Parathyroid adenoma (tissue), 2 donors: Measurements from ENCODE around the gene GTSF1L.

Experiments used
- H2AFZ ChIP-seq: fragments of 300-600 bp; sonication (generic); one replicate; pipeline ENCODE4 v1.7.0; 2017; ENCODE audit warnings: antibody characterized with exemption, mild to moderate bottlenecking
- H3K27ac ChIP-seq: fragments of 300-600 bp; sonication (generic); one replicate; pipeline ENCODE4 v1.7.0; 2017
- H3K27me3 ChIP-seq: fragments of 300-600 bp; sonication (generic); one replicate; pipeline ENCODE4 v1.7.0; 2017; ENCODE audit warnings: low read length; ENCODE audit not compliant: control insufficient read depth, insufficient read depth
- H3K36me3 ChIP-seq: fragments of 300-600 bp; sonication (generic); one replicate; pipeline ENCODE4 v1.7.0; 2017; ENCODE audit warnings: low read length; ENCODE audit not compliant: control insufficient read depth, insufficient read depth
- H3K4me1 ChIP-seq: fragments of 300-600 bp; sonication (generic); one replicate; pipeline ENCODE4 v1.7.0; 2017; ENCODE audit warnings: control low read depth
- H3K4me2 ChIP-seq: fragments of 300-600 bp; sonication (generic); one replicate; pipeline ENCODE4 v1.7.0; 2017; ENCODE audit warnings: low read length
- H3K4me3 ChIP-seq: fragments of 300-600 bp; sonication (generic); one replicate; pipeline ENCODE4 v1.7.0; 2017; ENCODE audit warnings: low read depth, low read length
- H3K79me2 ChIP-seq: fragments of 300-600 bp; sonication (generic); one replicate; pipeline ENCODE4 v1.7.0; 2017; ENCODE audit warnings: control low read depth
- H3K9ac ChIP-seq: fragments of 300-600 bp; sonication (generic); one replicate; pipeline ENCODE4 v1.7.0; 2017; ENCODE audit warnings: mild to moderate bottlenecking
- H3K9me3 ChIP-seq: fragments of 300-600 bp; sonication (generic); one replicate; pipeline ENCODE4 v1.7.0; 2017; ENCODE audit warnings: low read length; ENCODE audit not compliant: control insufficient read depth
- TF ChIP-seq, protein P1 (sequence below): fragments of 300-600 bp; sonication (generic); IDR thresholded peaks from one replicate; pipeline ENCODE4 v1.7.0; 2017; ENCODE audit warnings: antibody characterized with exemption, mild to moderate bottlenecking
- donor health status: primary hyperparathyroidism.

The GTSF1L gene

DNA sequence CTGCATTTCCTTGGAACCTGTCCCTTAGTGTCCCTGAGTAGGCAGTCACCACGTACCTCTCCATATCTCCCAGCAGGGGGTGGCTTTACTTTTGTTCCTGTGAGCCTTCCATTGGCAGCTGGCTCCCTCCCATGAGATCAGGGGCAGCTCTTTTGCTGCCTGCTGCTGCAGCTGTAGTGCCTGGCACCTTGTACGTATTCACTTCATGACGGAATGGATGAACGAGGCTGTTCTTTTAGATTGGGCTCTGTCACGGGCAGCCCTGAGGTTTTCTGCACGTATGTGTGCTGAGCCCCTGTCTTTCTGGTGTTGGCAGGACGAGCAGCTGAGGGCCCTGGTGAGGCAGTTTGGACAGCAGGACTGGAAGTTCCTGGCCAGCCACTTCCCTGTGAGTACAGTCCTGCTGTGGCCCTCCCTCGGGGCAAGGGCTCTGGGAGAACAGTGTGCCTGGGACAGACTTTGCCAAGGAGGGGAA, 45.3 kb downstream of the GTSF1L start:
- no peak overlapping the region for H3K27ac ChIP-seq
- no peak overlapping the region for H3K4me2 ChIP-seq
- no peak overlapping the region for H2AFZ ChIP-seq
- no peak overlapping the region for H3K9ac ChIP-seq
- H3K9me3 ChIP-seq: no peaks in the 10 kb centered on the region
- no peaks in the 10 kb centered on the region for H3K27me3 ChIP-seq
- TF ChIP-seq, protein P1, sequence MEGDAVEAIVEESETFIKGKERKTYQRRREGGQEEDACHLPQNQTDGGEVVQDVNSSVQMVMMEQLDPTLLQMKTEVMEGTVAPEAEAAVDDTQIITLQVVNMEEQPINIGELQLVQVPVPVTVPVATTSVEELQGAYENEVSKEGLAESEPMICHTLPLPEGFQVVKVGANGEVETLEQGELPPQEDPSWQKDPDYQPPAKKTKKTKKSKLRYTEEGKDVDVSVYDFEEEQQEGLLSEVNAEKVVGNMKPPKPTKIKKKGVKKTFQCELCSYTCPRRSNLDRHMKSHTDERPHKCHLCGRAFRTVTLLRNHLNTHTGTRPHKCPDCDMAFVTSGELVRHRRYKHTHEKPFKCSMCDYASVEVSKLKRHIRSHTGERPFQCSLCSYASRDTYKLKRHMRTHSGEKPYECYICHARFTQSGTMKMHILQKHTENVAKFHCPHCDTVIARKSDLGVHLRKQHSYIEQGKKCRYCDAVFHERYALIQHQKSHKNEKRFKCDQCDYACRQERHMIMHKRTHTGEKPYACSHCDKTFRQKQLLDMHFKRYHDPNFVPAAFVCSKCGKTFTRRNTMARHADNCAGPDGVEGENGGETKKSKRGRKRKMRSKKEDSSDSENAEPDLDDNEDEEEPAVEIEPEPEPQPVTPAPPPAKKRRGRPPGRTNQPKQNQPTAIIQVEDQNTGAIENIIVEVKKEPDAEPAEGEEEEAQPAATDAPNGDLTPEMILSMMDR: no peak
- no peaks in the 10 kb centered on the region for H3K4me1 ChIP-seq
- no peaks in the 10 kb centered on the region for H3K36me3 ChIP-seq
- H3K4me3 ChIP-seq: no peak overlapping the region
- H3K79me2 ChIP-seq: no peaks in the 10 kb centered on the region

DNA sequence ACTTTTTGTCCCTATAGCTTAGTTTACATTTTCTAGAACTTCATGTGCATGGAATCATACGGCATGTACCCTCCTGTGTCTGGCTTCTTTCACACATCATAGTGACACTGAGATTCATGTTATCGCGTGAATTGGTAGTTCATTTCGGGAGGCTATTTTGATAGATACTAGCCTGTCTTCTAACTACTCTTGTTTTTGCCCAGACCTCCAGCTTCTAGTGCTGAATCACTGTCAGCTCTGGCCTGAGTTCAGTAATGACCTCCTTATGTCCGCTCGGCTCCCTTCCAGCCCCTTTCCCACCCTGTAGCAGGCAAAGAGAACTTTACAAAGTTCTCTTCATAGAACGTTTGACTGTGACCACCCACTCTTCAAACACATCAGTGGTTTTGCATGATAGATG, 45.8 kb downstream of the GTSF1L start:
- H3K4me1 ChIP-seq: no peaks in the 10 kb centered on the region
- H3K4me3 ChIP-seq: no peak overlapping the region
- H3K36me3 ChIP-seq: no peaks in the 10 kb centered on the region
- TF ChIP-seq, protein P1: no peak
- no peak overlapping the region for H3K4me2 ChIP-seq
- no peaks in the 10 kb centered on the region for H3K27me3 ChIP-seq
- H3K9me3 ChIP-seq: no peaks in the 10 kb centered on the region
- H3K27ac ChIP-seq: no peak overlapping the region
- no peak overlapping the region for H3K9ac ChIP-seq
- no peaks in the 10 kb centered on the region for H3K79me2 ChIP-seq
- H2AFZ ChIP-seq: no peak overlapping the region

DNA sequence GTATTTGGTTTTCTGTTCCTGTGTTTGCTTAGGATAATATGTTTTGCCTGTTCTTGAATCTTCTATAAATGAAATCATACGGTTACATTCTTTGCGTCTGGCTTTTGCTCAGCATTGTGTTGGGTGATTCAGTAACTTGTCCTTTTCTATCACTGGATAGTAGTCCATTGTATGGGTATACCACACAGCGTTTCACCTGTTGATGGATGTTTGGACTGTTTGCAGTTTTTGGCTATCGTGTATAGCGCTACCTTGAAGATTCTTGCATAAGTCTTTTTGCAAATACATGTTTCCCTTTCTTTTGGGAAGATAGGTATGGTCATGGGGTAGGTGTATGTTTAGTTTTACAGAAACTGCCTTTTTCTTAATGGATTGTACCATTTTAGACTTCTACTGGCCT, 50.4 kb downstream of the GTSF1L start:
- TF ChIP-seq, protein P1: no peak

More for the DNA sequence above, 50.4 kb downstream of the GTSF1L start:
- Histone ChIP-seq H3K4me2 (no peak overlapping the region), H3K79me2 (no peaks in the 10 kb centered on the region), H3K36me3 (no peaks in the 10 kb centered on the region), H2AFZ (no peak overlapping the region), H3K9ac (no peak overlapping the region), H3K27ac (no peak overlapping the region), H3K27me3 (no peaks in the 10 kb centered on the region), H3K9me3 (no peaks in the 10 kb centered on the region), H3K4me1 (no peaks in the 10 kb centered on the region), H3K4me3 (no peak overlapping the region)
